Measurements from ENCODE around the gene ARHGEF3. TPM values are rescaled to one million over a fixed set of nuclear protein-coding genes. Genes with fewer than 3 reads are reported as not detected.

The ARHGEF3 gene
- total RNA-seq, 5 donors from 2014 or later (not counting 1 experiment from before 2014, with no cell fraction given), result 93.4 to 132 (median 124) TPM

DNA sequence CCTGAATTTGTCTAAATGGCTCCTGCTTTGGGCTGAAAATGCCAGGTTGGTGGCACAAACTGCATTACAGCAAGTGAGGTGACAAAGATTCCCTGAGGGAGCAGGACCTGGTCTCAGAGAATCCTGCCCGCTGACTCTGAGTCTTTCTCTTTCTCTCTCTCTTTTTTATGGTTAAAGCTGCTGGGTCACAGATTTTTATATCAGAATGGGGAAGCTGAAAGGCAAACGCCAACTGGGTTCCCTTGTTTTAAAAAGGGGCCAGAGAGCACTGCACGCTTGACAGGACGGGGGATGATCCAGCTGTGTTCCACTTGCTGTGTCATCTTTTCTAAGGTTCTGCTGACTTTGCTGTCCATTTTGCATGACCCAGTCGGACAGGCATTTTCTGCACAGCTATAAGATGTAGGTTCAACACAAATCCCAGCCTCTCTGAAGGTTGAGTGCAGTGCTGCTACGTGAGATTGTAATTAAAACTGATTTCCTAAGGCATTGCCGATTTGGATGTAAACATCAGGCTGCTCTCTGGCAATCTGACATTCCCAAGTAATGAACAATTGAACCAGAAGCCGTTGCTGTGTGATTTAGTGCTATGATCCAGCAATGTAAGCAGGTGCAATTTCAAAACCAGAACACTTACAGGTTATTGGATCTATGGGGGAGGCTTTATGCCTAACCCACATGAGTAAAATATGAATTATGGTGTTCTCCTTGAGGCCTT, 25.8 kb downstream of the ARHGEF3 start:
- H3K27me3 Mint-ChIP-seq, result no peaks in the 10 kb centered on the region
- H3K9me3 ChIP-seq, result no peaks in the 10 kb centered on the region
- no peak overlapping the region for H3K4me3 ChIP-seq (ENCODE audit: control insufficient read depth in 1 of 2, extremely low read depth in 1 of 2, low read length in 1 of 2)
- H3K9me3 Mint-ChIP-seq, result peaks cover 0 to 4% (median 0%) of the 10 kb centered on the region in 3 donors
- H3K4me1 Mint-ChIP-seq, result peaks cover 84 to 94% (median 88%) of the 10 kb centered on the region in 3 donors
- DNase-seq, result no peak
- H3K27ac Mint-ChIP-seq, result peak overlapping the region; percentile 61 to 75
- H3K4me3 Mint-ChIP-seq, result peak overlapping the region in 2 of 3 donors; percentile 22 to 41
- peaks cover 7 to 60% of the 10 kb centered on the region in 2 experiments for H3K4me1 ChIP-seq (ENCODE audit: control insufficient read depth in 1 of 2, extremely low read depth in 1 of 2, insufficient read depth in 2 of 2, low read length in 2 of 2)
- H3K27ac ChIP-seq (ENCODE audit: low read length), result peak overlapping the region; percentile 3
- POLR2A ChIA-PET, result interaction anchor here (0.7 kb wide), 2 partner anchors 9 to 137 kb away, joined by 3 to 6 read pairs; no protein-coding TSS in a partner anchor
- CTCF ChIA-PET, result interaction anchor here in 1 of 2 donors (0.8 to 10.4 kb wide), 3 partner anchors 23 to 213 kb away, joined by 3 to 131 read pairs (median 3); partner anchors contain the start of gene ARHGEF3
- no peak for ATAC-seq (replicated peaks in 1 of 4)
- no peaks in the 10 kb centered on the region for H3K27me3 ChIP-seq (replicated peaks in 1 of 2; ENCODE audit: control insufficient read depth in 2 of 2, extremely low read depth in 1 of 2, insufficient read depth in 2 of 2, low read length in 1 of 2)
- H3K36me3 Mint-ChIP-seq, result peaks cover 55% of the 10 kb centered on the region
- 68% methylated on average over 4 of the region's 8 CpGs for WGBS (ENCODE audit: insufficient coverage)
- H3K36me3 ChIP-seq (ENCODE audit: control insufficient read depth in 2 of 2, extremely low read depth in 1 of 2, insufficient read depth in 1 of 2, low read length in 1 of 2), result peaks cover under 1 to 56% of the 10 kb centered on the region in 2 donors

DNA sequence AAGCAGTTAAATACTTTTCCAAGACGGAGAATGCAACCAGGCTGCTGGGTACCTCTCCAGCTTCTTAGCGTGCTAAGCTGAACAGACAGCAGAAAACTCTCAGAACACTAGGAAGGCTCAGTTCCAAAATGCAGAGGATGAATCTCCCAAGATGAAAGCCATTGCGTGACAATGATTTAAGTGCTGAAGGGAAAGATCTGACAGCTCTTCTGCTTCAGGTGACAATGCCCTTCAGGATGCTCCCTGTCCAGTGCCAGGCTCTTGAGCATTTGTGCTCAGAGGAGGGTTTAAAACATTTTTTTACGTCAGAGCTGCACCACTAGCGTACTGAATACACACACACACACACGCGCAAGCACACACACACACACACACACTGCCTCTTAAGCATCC, 26.3 kb downstream of the ARHGEF3 start:
- POLR2A ChIA-PET, result interaction anchor here in 1 of 2 donors (0.6 to 0.7 kb wide), 2 partner anchors 17 to 137 kb away, joined by 3 read pairs; no protein-coding TSS in a partner anchor
- CTCF ChIA-PET, result interaction anchor here in 1 of 2 donors (0.7 to 10.4 kb wide), 4 partner anchors 17 to 213 kb away, joined by 3 to 131 read pairs (median 3); partner anchors contain the start of gene ARHGEF3
- H3K36me3 Mint-ChIP-seq, result peaks cover 50% of the 10 kb centered on the region
- 100% methylated on average over 2 of the region's 7 CpGs for WGBS (ENCODE audit: insufficient coverage)
- H3K27ac Mint-ChIP-seq, result peak overlapping the region; percentile 65 to 75
- H3K4me3 Mint-ChIP-seq, result peak overlapping the region in 1 of 3 donors; percentile 41
- Histone ChIP-seq H3K4me3 (ENCODE audit: control insufficient read depth in 1 of 2, extremely low read depth in 1 of 2, low read length in 1 of 2) (no peak overlapping the region), H3K36me3 (ENCODE audit: control insufficient read depth in 2 of 2, extremely low read depth in 1 of 2, insufficient read depth in 1 of 2, low read length in 1 of 2) (peaks cover 6 to 58% of the 10 kb centered on the region in 2 donors), H3K9me3 (no peaks in the 10 kb centered on the region), H3K4me1 (ENCODE audit: control insufficient read depth in 1 of 2, extremely low read depth in 1 of 2, insufficient read depth in 2 of 2, low read length in 2 of 2) (peaks cover 7 to 58% of the 10 kb centered on the region in 2 experiments), H3K27ac (ENCODE audit: low read length) (peak overlapping the region; percentile 2), H3K27me3 (replicated peaks in 1 of 2; ENCODE audit: control insufficient read depth in 2 of 2, extremely low read depth in 1 of 2, insufficient read depth in 2 of 2, low read length in 1 of 2) (no peaks in the 10 kb centered on the region)
- H3K9me3 Mint-ChIP-seq, result no peaks in the 10 kb centered on the region
- ATAC-seq (replicated peaks in 1 of 4), result peak in 1 of 4 experiments; percentile 32
- no peaks in the 10 kb centered on the region for H3K27me3 Mint-ChIP-seq
- DNase-seq, result peak in 1 of 35 experiments; percentile 15
- peaks cover 79 to 91% (median 83%) of the 10 kb centered on the region in 3 donors for H3K4me1 Mint-ChIP-seq

DNA sequence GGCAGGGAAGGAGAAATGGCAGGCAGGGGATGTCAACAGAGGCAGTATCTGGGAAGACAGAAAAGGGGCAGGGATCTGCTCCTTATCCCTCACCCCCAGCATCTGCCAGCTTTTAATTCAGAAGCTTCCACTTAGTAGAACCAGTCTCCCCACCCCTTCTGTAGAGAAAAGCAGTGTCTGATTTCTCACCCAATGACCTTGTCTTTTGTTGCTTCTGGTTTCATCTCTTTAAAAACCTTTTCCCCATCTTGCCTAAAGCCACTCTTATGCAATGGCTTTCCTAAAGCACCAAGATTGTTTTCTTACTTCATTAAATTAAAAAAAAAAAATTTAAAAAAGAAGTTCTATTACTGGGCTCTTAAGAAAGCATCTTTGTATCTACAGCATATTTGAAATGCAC, 27.8 kb downstream of the ARHGEF3 start:
- DNase-seq (no peak), ATAC-seq (replicated peaks in 1 of 4) (no peak)
- H3K36me3 Mint-ChIP-seq, result peaks cover 51% of the 10 kb centered on the region
- peaks cover 7 to 68% of the 10 kb centered on the region in 2 donors for H3K36me3 ChIP-seq (ENCODE audit: control insufficient read depth in 2 of 2, extremely low read depth in 1 of 2, insufficient read depth in 1 of 2, low read length in 1 of 2)
- peaks cover 75 to 88% (median 79%) of the 10 kb centered on the region in 3 donors for H3K4me1 Mint-ChIP-seq
- no peak overlapping the region for H3K27ac ChIP-seq (ENCODE audit: low read length)
- H3K4me1 ChIP-seq (ENCODE audit: control insufficient read depth in 1 of 2, extremely low read depth in 1 of 2, insufficient read depth in 2 of 2, low read length in 2 of 2), result peaks cover 7 to 63% of the 10 kb centered on the region in 2 experiments
- H3K9me3 ChIP-seq, result no peaks in the 10 kb centered on the region
- peak overlapping the region; percentile 76 to 77 for H3K27ac Mint-ChIP-seq
- H3K9me3 Mint-ChIP-seq, result no peaks in the 10 kb centered on the region
- H3K27me3 Mint-ChIP-seq, result no peaks in the 10 kb centered on the region
- no peaks in the 10 kb centered on the region for H3K27me3 ChIP-seq (replicated peaks in 1 of 2; ENCODE audit: control insufficient read depth in 2 of 2, extremely low read depth in 1 of 2, insufficient read depth in 2 of 2, low read length in 1 of 2)
- H3K4me3 ChIP-seq (ENCODE audit: control insufficient read depth in 1 of 2, extremely low read depth in 1 of 2, low read length in 1 of 2), result no peak overlapping the region
- CTCF ChIA-PET, result interaction anchor here in 1 of 2 donors (0.5 to 10.4 kb wide), 2 partner anchors 15 to 25 kb away, joined by 7 to 131 read pairs; partner anchors contain the start of gene ARHGEF3
- H3K4me3 Mint-ChIP-seq, result no peak overlapping the region
- POLR2A ChIA-PET, result no interaction called here

DNA sequence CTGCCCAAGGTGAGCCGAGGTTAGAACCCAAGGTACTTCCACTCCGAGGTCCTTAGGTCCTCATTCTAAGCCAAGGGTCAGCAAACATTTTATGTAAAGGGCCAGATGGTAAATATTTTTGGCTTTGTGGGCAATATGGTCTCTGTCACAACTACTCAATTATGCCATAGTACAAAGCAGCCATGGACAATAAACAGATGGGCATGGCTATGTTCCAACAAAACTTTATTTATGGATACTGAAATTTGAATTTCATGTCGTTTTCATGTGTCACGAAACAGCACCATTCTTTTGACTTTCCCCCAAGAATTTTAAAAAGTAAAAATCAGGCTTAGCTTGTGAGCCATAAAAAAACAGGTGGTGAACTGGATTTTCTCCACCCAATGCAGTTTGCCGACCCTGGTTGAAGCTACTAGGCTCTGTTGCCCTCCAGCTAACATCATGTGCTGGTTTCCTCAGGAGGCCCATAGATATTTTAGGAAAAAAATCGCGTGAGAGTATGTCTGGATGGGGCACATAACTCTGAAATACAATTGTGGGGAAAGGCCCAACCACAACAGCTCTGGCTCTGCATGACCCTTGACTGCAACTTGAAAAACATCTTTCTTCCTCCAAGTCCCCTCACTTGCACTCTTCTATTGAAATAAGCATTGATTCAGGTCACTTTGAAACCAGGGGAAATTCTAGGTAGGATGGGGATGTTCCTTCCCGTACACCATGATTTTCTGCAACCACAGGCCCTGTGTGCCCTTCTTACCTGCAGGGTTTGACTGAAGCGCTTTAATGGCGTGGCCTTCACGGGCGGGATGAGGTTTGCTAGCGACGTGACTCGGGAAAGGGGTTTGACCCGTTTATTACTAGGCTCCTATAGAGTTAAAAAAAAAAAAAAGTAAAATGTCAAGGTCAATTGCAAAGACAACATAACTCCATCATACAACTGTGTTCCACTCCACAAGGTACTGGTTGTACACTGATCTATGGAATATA, 28.5 kb downstream of the ARHGEF3 start:
- H3K9me3 ChIP-seq, result no peaks in the 10 kb centered on the region
- H3K4me1 ChIP-seq (ENCODE audit: control insufficient read depth in 1 of 2, extremely low read depth in 1 of 2, insufficient read depth in 2 of 2, low read length in 2 of 2), result peaks cover 7 to 56% of the 10 kb centered on the region in 2 experiments
- 100% methylated on average over 2 of the region's 16 CpGs for WGBS (ENCODE audit: insufficient coverage)
- no peak for DNase-seq
- no peak overlapping the region for H3K4me3 Mint-ChIP-seq
- peaks cover 75 to 87% (median 78%) of the 10 kb centered on the region in 3 donors for H3K4me1 Mint-ChIP-seq
- H3K36me3 ChIP-seq (ENCODE audit: control insufficient read depth in 2 of 2, extremely low read depth in 1 of 2, insufficient read depth in 1 of 2, low read length in 1 of 2), result peaks cover 7 to 71% of the 10 kb centered on the region in 2 donors
- no peak for ATAC-seq (replicated peaks in 1 of 4)
- no peaks in the 10 kb centered on the region for H3K27me3 ChIP-seq (replicated peaks in 1 of 2; ENCODE audit: control insufficient read depth in 2 of 2, extremely low read depth in 1 of 2, insufficient read depth in 2 of 2, low read length in 1 of 2)
- no peaks in the 10 kb centered on the region for H3K9me3 Mint-ChIP-seq
- H3K27me3 Mint-ChIP-seq, result no peaks in the 10 kb centered on the region
- POLR2A ChIA-PET, result interaction anchor here in 1 of 2 donors (0.7 kb wide), 1 partner anchor 27 kb away, joined by 3 read pairs; no protein-coding TSS in a partner anchor
- peaks cover 58% of the 10 kb centered on the region for H3K36me3 Mint-ChIP-seq
- H3K27ac Mint-ChIP-seq, result peak overlapping the region; percentile 76 to 77
- CTCF ChIA-PET, result interaction anchor here in 1 of 2 donors (0.5 to 1.3 kb wide), 3 partner anchors 14 to 26 kb away, joined by 3 to 7 read pairs (median 5); no protein-coding TSS in a partner anchor
- H3K27ac ChIP-seq (ENCODE audit: low read length), result no peak overlapping the region
- no peak overlapping the region for H3K4me3 ChIP-seq (ENCODE audit: control insufficient read depth in 1 of 2, extremely low read depth in 1 of 2, low read length in 1 of 2)

DNA sequence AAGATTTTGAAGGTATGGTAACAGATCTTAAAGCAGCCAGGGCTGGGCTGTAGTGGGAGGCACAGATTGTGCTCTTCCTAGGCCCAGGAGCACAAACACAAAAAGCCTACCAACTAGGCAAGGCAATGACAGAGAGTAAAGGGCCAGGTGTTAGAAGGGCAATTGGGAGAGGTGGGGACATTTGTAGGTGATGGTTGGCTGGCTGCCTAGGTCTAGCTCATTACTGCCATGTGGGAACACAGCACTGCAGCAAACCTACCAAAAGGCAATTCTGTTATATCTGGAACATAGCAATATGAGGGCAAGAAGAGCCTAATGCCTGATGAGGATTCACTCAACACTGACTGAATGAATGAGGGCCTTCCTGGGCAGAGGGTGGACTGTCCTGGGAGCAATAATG, 30.4 kb downstream of the ARHGEF3 start:
- H3K4me1 Mint-ChIP-seq, result peaks cover 65 to 75% (median 67%) of the 10 kb centered on the region in 3 donors
- H3K27ac Mint-ChIP-seq, result peak overlapping the region; percentile 69 to 84
- ChIA-PET CTCF (interaction anchor here in 1 of 2 donors (1.8 kb wide), 1 partner anchor 28 kb away, joined by 7 read pairs; no protein-coding TSS in a partner anchor), POLR2A (no interaction called here)
- peaks cover 3 to 45% of the 10 kb centered on the region in 2 experiments for H3K4me1 ChIP-seq (ENCODE audit: control insufficient read depth in 1 of 2, extremely low read depth in 1 of 2, insufficient read depth in 2 of 2, low read length in 2 of 2)
- H3K27me3 ChIP-seq (replicated peaks in 1 of 2; ENCODE audit: control insufficient read depth in 2 of 2, extremely low read depth in 1 of 2, insufficient read depth in 2 of 2, low read length in 1 of 2), result no peaks in the 10 kb centered on the region
- no peaks in the 10 kb centered on the region for H3K9me3 ChIP-seq
- no peak for DNase-seq
- H3K4me3 Mint-ChIP-seq, result peak overlapping the region in 1 of 3 donors; percentile 11
- no peak for ATAC-seq (replicated peaks in 1 of 4)
- H3K36me3 ChIP-seq (ENCODE audit: control insufficient read depth in 2 of 2, extremely low read depth in 1 of 2, insufficient read depth in 1 of 2, low read length in 1 of 2), result peaks cover 7 to 69% of the 10 kb centered on the region in 2 donors
- no peak overlapping the region for H3K4me3 ChIP-seq (ENCODE audit: control insufficient read depth in 1 of 2, extremely low read depth in 1 of 2, low read length in 1 of 2)
- no peaks in the 10 kb centered on the region for H3K27me3 Mint-ChIP-seq
- H3K9me3 Mint-ChIP-seq, result no peaks in the 10 kb centered on the region
- no peak overlapping the region for H3K27ac ChIP-seq (ENCODE audit: low read length)
- peaks cover 56% of the 10 kb centered on the region for H3K36me3 Mint-ChIP-seq
